Right renal cortex interstitium (tissue), 3 donors: Measurements from ENCODE around the gene PKD1. TPM values are rescaled to one million over a fixed set of nuclear protein-coding genes. Genes with fewer than 3 reads are reported as not detected.
"Not testable (repeated sequence)": the region's sequence is repeated elsewhere in the genome, so short reads cannot be mapped to it uniquely, and the experiment has no call there.

Experiments used
- DNase-seq, 3 donors: peaks; one replicate each; pipeline ENCODE4 v3.0.0-alpha.2; 2013; ENCODE audit warnings: low read depth in 3 of 3, low spot score in 2 of 3
- polyA plus RNA-seq, 3 donors: library from polyadenylated mRNA; unstranded; fragments of 120-200 nt; gene quantifications; one replicate each; pipeline ENCODE4 v1.2.1, GENCODE V29; 2013; ENCODE audit not compliant: insufficient read length in 3 of 3

The PKD1 gene
- polyA plus RNA-seq, 3 donors = 53.0 to 59.6 (median 54.5) TPM

GRCh38 chr16:2126928-2127556 lies 8.7 kb downstream of the PKD1 start:
- not testable (repeated sequence) for DNase-seq

- DNase-seq = not testable (repeated sequence)
These were observed 9.4 kb downstream of the PKD1 start for GRCh38 chr16:2126161-2126743.

- DNase-seq = not testable (repeated sequence)
These were observed 10.1 kb downstream of the PKD1 start for GRCh38 chr16:2125609-2126008.

GRCh38 chr16:2124694-2125444 lies 10.8 kb downstream of the PKD1 start:
- not testable (repeated sequence) for DNase-seq

- DNase-seq = not testable (repeated sequence)
These were observed 11.4 kb downstream of the PKD1 start for GRCh38 chr16:2124377-2124693.

- not testable (repeated sequence) for DNase-seq
These were observed 11.9 kb downstream of the PKD1 start for GRCh38 chr16:2123706-2124376.

GRCh38 chr16:2122934-2123683 lies 12.6 kb downstream of the PKD1 start:
- DNase-seq = not testable (repeated sequence)

GRCh38 chr16:2122429-2122828 lies 13.3 kb downstream of the PKD1 start:
- DNase-seq = no peak

GRCh38 chr16:2121853-2122252 lies 13.8 kb downstream of the PKD1 start:
- DNase-seq = no peak

GRCh38 chr16:2121325-2121724 lies 14.4 kb downstream of the PKD1 start:
- DNase-seq = not testable (repeated sequence)

- not testable (repeated sequence) for DNase-seq
These were observed 17.6 kb downstream of the PKD1 start for GRCh38 chr16:2117960-2118722.

GRCh38 chr16:2117341-2117740 lies 18.4 kb downstream of the PKD1 start:
- DNase-seq = not testable (repeated sequence)

GRCh38 chr16:2116428-2116827 lies 19.3 kb downstream of the PKD1 start:
- not testable (repeated sequence) for DNase-seq

GRCh38 chr16:2115591-2115973 lies 20.1 kb downstream of the PKD1 start:
- DNase-seq = no peak

- not testable (repeated sequence) for DNase-seq
These were observed 20.7 kb downstream of the PKD1 start for GRCh38 chr16:2114885-2115590.

- not testable (repeated sequence) for DNase-seq
These were observed 21.5 kb downstream of the PKD1 start for GRCh38 chr16:2114225-2114624.

GRCh38 chr16:2112539-2113106 lies 23.1 kb downstream of the PKD1 start:
- not testable (repeated sequence) for DNase-seq

GRCh38 chr16:2111412-2112335 lies 24.0 kb downstream of the PKD1 start:
- DNase-seq = not testable (repeated sequence)
